HepG2 (cell line): ENCODE results near the gene NAP1L4. TPM values are rescaled to one million over a fixed set of nuclear protein-coding genes. Genes with fewer than 3 reads are reported as not detected.
A peak's percentile ranks its signal among the peaks of the same experiment; 100 is the strongest.

Experiments
- EEA1 ChIP-seq: sonication (generic); formaldehyde crosslinking; IDR thresholded peaks from 2 replicates; pipeline ENCODE4 v1.5.1; 2020; ENCODE audit warnings: mild to moderate bottlenecking, missing genetic modification reagents, borderline replicate concordance
- ERF ChIP-seq: IDR thresholded peaks from 2 replicates; pipeline ENCODE4 v1.6.1; 2018; ENCODE audit warnings: missing biosample characterization, missing genetic modification reagents
- FOXK1 ChIP-seq: sonication (generic); formaldehyde crosslinking; IDR thresholded peaks from 2 replicates; pipeline ENCODE4 v1.4.0; 2020; ENCODE audit warnings: low read depth, missing genetic modification reagents, borderline replicate concordance
- HDAC2 ChIP-seq: sonication (generic); formaldehyde crosslinking; IDR thresholded peaks from 2 replicates; pipeline ENCODE4 v1.4.0; 2020; ENCODE audit warnings: missing genetic modification reagents
- IKZF4 ChIP-seq: sonication (generic); formaldehyde crosslinking; IDR thresholded peaks from 2 replicates; pipeline ENCODE4 v1.5.1; 2020; ENCODE audit warnings: borderline replicate concordance, mild to moderate bottlenecking, low read depth, missing genetic modification reagents; ENCODE audit errors: not compliant biosample characterization
- ISX ChIP-seq: sonication (generic); formaldehyde crosslinking; conservative IDR thresholded peaks from 2 replicates; pipeline ENCODE4 v1.5.0; 2020; ENCODE audit warnings: missing genetic modification reagents
- KLF11 ChIP-seq: IDR thresholded peaks from 2 replicates; pipeline ENCODE4 v1.6.1; 2016; ENCODE audit warnings: missing compliant biosample characterization
- MED1 ChIP-seq: sonication (generic); formaldehyde crosslinking; IDR thresholded peaks from 2 replicates; pipeline ENCODE4 v1.4.0; 2020; ENCODE audit warnings: missing genetic modification reagents
- MLLT10 ChIP-seq: sonication (generic); formaldehyde crosslinking; IDR thresholded peaks from 2 replicates; pipeline ENCODE4 v1.4.0; 2020; ENCODE audit warnings: missing genetic modification reagents
- SMAD3 ChIP-seq: sonication (generic); formaldehyde crosslinking; IDR thresholded peaks from 2 replicates; pipeline ENCODE4 v1.4.0; 2020; ENCODE audit warnings: missing genetic modification reagents
- STAT6 ChIP-seq: sonication (generic); formaldehyde crosslinking; IDR thresholded peaks from 2 replicates; pipeline ENCODE4 v1.4.0; 2020; ENCODE audit warnings: missing genetic modification reagents, mild to moderate bottlenecking, borderline replicate concordance
- TGIF2 ChIP-seq: IDR thresholded peaks from 2 replicates; pipeline ENCODE4 v1.6.1; 2016; ENCODE audit warnings: control low read depth, missing compliant biosample characterization
- ZBTB1 ChIP-seq: sonication (generic); formaldehyde crosslinking; IDR thresholded peaks from 2 replicates; pipeline ENCODE4 v1.4.0; 2020; ENCODE audit warnings: missing genetic modification reagents, borderline replicate concordance
- ZBTB2 ChIP-seq: sonication (generic); formaldehyde crosslinking; IDR thresholded peaks from 2 replicates; pipeline ENCODE4 v1.8.0; 2022; ENCODE audit warnings: low read depth, missing genetic modification reagents
- ZFP91 ChIP-seq: sonication (generic); formaldehyde crosslinking; IDR thresholded peaks from 2 replicates; pipeline ENCODE4 v1.9.0; 2022; ENCODE audit warnings: missing genetic modification reagents, mild to moderate bottlenecking, borderline replicate concordance
- ZNF17 ChIP-seq: sonication (generic); formaldehyde crosslinking; IDR thresholded peaks from 2 replicates; pipeline ENCODE4 v1.5.0; 2020; ENCODE audit warnings: mild to moderate bottlenecking, missing genetic modification reagents
- ZNF282 ChIP-seq: fragments of 450-650 bp; IDR thresholded peaks from 2 replicates; pipeline ENCODE4 v1.6.1; 2018; ENCODE audit not compliant: partially characterized antibody
- ZNF574 ChIP-seq: sonication (generic); formaldehyde crosslinking; IDR thresholded peaks from 2 replicates; pipeline ENCODE4 v1.4.0; 2020; ENCODE audit warnings: missing genetic modification reagents
- ZNF704 ChIP-seq: sonication (generic); formaldehyde crosslinking; IDR thresholded peaks from 2 replicates; pipeline ENCODE4 v1.8.1; 2023; ENCODE audit warnings: mild to moderate bottlenecking, inconsistent platforms, moderate library complexity, missing genetic modification reagents, borderline replicate concordance
- polyA plus RNA-seq, 8 experiments: library from polyadenylated mRNA; depleted of rRNA in 3 of 8; stranded (reverse) in 7 of 8; unstranded in 1 of 8; fragments of >200 nt; fragmentation: Illumina TruSeq in 4 of 8; extraction: Trizol in 4 of 8; gene quantifications; 2 replicates each; pipeline versions ENCODE4 v1.2.1 to v1.2.3, GENCODE V29; 2011 to 2016; ENCODE audit warnings: low read depth in 4 of 8, missing spikeins in 1 of 8, mixed read lengths in 1 of 8; ENCODE audit not compliant: insufficient read depth in 1 of 8
- total RNA-seq, 5 experiments: library from RNA; depleted of rRNA; stranded (reverse); fragments of >200 nt; fragmentation: Illumina TruSeq; extraction: Trizol; gene quantifications; 2 replicates each; pipeline ENCODE4 v1.2.3, GENCODE V29; 2016; ENCODE audit warnings: low read depth in 1 of 5

NAP1L4 gene
- total and polyA plus RNA-seq, 2 of the 13 experiments (the other 11 are each of a cell fraction or from before 2014, with no cell fraction given) = 64.0 to 186 TPM

- TF ChIP-seq ZNF574 (CRISPR knock-in tag) = peak; percentile 56
- TF ChIP-seq TGIF2 (CRISPR knock-in tag) = peak; percentile 72; the same call in 1 of the 2 replicates
- TF ChIP-seq STAT6 = no peak
- no peak for TF ChIP-seq ZBTB1 (CRISPR knock-in tag)
- TF ChIP-seq MED1 (CRISPR knock-in tag) = no peak
- no peak for TF ChIP-seq IKZF4 (CRISPR knock-in tag)
- no peak for TF ChIP-seq ZNF17 (CRISPR knock-in tag)
- TF ChIP-seq HDAC2 (CRISPR knock-in tag) = 0 out of 2 replicates have a peak, but pooled peaks have one; percentile 37
- no peak for TF ChIP-seq ERF (CRISPR knock-in tag)
- 0 out of 2 replicates have a peak, but pooled peaks have one; percentile 27 for TF ChIP-seq ZNF704
- peak; percentile 76 for TF ChIP-seq FOXK1
- no peak for TF ChIP-seq KLF11 (CRISPR knock-in tag)
- TF ChIP-seq EEA1 = peak; percentile 28; the same call in 1 of the 2 replicates
- TF ChIP-seq ISX (CRISPR knock-in tag) = no peak
- TF ChIP-seq ZFP91 (CRISPR knock-in tag) = peak; percentile 87
- TF ChIP-seq SMAD3 (CRISPR knock-in tag) = peak; percentile 43; the same call in 1 of the 2 replicates
- TF ChIP-seq ZNF282 = no peak
- TF ChIP-seq MLLT10 (CRISPR knock-in tag) = no peak
- peak; percentile 91 for TF ChIP-seq ZBTB2 (CRISPR knock-in tag)
Observed at GRCh38 chr11:2992234-2992996, at the start of gene NAP1L4 (continued).
